Esophagus squamous epithelium (tissue), 4 donors: ENCODE data around the gene KBTBD13.

ENCODE experiments used
- CTCF ChIP-seq, 6 experiments: fragments of 450-650 bp in 4 of 6; fragments of 200-600 bp in 2 of 6; sonication (generic) in 2 of 6; IDR thresholded peaks; one replicate each; pipeline ENCODE4 v1.5.1; 2016 to 2019; ENCODE audit warnings: antibody characterized with exemption in 6 of 6, mild to moderate bottlenecking in 4 of 6, moderate library complexity in 4 of 6
- POLR2A ChIP-seq, 4 donors: fragments of 450-650 bp; IDR thresholded peaks; one replicate each; pipeline ENCODE4 v1.6.1; 2017; ENCODE audit warnings: antibody characterized with exemption in 4 of 4, mild to moderate bottlenecking in 4 of 4, moderate library complexity in 3 of 4

GRCh38 chr15:65072617-65073016 is 3.9 kb upstream of the KBTBD13 start:
- TF ChIP-seq CTCF (IDR thresholded peaks at IDR 0.05) (no peak), POLR2A (IDR thresholded peaks at IDR 0.05) (no peak)
